Activated T-cell treated with anti-CD3 and anti-CD28 coated beads, Interleukin-2, amount 50 U/mL, for 1 hour (primary cell): ENCODE measurements around the gene RBM33.

ENCODE experiments used
- DNase-seq: peaks from one replicate; pipeline ENCODE4 v3.0.0-alpha.2; 2020

RBM33 gene

DNA sequence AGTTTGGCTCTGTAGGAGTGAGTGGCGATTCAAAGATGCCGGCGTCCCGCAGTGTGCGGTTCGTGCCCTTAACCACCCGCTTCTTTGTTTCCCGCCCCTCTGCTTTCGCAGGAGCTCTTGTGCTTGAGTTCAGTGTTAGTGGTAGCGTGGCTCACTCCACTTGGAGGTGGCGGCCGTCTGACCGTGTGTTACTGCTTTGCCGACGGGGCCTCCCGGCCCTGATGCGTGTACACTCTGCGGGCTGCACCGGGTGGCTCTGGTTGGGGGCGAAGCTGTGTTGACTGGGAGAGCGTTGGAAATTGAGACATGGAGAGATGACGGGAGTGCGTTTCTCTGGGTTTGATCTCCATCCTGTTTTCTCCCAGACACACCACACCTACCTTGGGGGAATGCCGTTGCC lies 136.4 kb downstream of the RBM33 start:
- DNase-seq = no peak

GRCh38 chr7:155781433-155781832 lies 137.0 kb downstream of the RBM33 start:
- DNase-seq = no peak

- no peak for DNase-seq
These were observed 138.0 kb downstream of the RBM33 start for GRCh38 chr7:155782466-155782865.

GRCh38 chr7:155785536-155785935 lies 141.1 kb downstream of the RBM33 start:
- DNase-seq = no peak

GRCh38 chr7:155786491-155786890 lies 142.0 kb downstream of the RBM33 start:
- no peak for DNase-seq

GRCh38 chr7:155787171-155787851 lies 142.8 kb downstream of the RBM33 start:
- no peak for DNase-seq

DNA sequence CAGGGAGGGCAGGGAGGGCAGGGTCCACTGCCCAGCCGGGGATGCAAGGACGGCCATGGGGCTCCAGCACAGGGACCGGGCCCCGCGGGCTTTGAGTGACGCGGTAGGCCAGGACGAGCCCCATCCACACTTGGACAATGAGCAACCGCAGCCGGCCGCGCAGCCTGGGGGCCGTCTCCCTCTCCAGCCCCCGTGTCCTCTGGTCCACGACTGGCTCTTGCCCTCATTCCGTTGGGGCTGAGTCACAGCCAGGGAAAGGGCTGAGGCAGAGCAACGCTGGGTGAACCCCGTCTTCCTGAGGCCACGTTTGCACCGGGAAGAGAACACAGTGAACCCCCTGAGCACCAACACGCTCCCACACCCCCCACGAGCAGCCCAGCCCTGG lies 144.1 kb downstream of the RBM33 start:
- no peak for DNase-seq

DNA sequence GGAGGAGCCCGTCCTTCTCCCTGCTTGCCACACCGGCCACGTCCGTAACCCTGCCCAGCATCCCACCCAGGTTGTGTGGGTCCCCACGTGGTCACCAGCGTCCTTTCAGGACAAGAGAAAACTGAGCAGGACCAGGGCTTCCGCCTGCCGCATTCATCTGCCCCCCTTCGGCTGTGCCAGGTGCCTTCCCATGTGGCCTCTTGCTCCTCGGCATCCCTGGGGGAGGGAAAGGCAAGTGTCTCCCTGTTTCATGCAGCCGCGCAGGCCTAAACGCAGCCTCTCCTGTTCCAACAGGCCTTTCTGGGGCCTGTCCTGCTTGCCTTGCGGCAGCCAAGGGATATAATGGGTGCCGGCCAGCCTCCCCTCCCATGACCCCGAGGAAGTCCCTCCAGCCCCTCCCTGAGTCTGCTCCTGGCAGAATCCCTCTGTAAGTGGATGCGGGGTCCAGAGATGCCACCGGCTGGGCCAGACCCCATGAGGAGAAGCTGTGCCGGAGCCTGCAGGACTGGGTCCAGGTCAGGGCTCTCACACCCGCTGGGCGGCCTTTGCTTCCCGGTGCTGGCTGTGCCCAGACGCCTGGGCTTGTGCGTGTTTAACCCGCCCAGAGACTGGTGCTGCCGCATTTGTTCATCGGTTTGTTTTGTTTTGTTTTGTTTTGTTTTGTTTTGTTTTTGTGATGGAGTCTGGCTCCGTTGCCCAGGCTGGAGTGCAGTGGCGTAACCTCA lies 144.7 kb downstream of the RBM33 start:
- no peak for DNase-seq

DNA sequence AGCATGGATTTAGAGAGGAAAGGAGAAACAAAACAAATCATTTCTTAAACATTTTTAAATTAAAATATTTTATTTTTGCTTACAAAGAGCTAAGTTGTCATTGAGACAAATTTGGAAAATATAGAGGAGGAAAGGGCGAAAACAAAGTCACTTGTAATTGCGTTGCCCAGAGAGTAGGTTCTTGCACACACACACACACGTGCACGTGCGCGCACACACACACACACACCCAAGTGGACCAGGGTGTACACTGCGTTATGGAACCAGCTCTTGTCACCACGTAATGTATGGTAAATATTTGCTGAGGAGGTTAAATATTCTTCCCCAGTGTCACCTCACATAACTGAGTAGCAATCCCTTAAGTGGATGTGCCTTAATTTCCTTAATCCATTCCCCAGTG lies 146.2 kb downstream of the RBM33 start:
- DNase-seq = no peak

- no peak for DNase-seq
These were observed 146.8 kb downstream of the RBM33 start for GRCh38 chr7:155791214-155791737.

DNA sequence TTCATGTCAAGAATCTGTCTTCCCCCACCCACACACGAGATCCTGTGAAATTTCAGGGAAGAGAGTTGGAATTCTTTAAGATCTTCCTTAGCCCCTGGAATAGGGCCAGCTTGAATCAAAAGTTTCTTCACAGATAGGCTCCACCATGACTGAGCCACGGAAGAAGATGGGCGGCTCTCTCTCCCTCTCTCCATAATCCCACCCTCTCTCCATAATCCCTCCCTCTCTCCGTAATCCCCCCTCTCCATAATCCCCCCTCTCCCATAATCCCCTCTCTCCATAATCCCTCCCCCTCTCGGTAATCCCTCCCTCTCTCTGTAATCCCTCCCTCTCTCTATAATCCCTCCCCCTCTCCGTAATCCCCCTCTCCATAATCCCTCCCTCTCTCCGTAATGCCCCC lies 147.4 kb downstream of the RBM33 start:
- no peak for DNase-seq

- no peak for DNase-seq
These were observed 148.0 kb downstream of the RBM33 start for GRCh38 chr7:155792315-155792960.

DNA sequence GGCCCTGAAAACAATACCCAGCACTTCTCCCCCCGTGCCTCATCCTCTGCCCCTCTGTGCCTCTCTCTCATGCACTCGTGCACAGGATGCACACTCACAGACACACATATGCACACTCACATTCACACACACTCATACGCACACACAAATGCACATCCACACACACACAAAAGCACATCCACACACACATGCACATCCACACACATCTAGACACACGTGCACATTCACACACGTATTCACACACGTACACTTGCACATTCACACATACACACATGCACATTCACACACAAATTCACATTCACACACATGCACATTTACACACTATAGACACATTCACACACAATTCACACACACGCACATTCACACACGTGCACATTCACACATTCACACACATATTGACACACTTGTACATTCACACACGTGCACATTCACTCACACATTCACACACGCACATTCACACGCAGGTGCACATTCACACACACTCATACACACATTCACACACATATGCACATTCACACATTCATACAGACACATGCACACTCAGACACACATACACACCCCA lies 148.6 kb downstream of the RBM33 start:
- DNase-seq = no peak

- no peak for DNase-seq
These were observed 149.3 kb downstream of the RBM33 start for GRCh38 chr7:155793720-155794119.

- no peak for DNase-seq
These were observed 149.7 kb downstream of the RBM33 start for GRCh38 chr7:155794196-155794595.

GRCh38 chr7:155795401-155795800 lies 150.9 kb downstream of the RBM33 start:
- no peak for DNase-seq

DNA sequence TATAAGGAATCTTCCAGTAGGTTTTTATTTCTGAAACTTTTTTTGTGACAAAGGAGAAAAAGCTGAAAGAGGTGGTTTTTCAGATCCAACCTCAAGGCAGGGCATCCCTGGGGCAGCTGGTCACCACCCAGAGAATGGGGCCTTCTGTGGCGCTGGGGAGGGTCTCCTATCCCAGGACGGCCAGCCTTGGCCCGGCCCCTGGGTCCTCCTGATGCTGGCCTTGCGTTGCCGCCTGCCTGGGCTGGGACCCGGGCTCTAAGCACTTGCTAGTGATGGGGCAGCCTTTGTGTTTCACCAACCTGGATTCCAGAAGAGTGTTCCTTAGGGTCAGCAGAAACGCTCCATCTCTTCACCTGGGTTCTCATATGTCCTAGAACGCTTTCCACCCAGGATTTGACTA lies 151.5 kb downstream of the RBM33 start:
- no peak for DNase-seq

- peak; percentile 74 for DNase-seq
These were observed 152.2 kb downstream of the RBM33 start for GRCh38 chr7:155796381-155797261.

- no peak for DNase-seq
These were observed 153.1 kb downstream of the RBM33 start for GRCh38 chr7:155797262-155798250.

DNA sequence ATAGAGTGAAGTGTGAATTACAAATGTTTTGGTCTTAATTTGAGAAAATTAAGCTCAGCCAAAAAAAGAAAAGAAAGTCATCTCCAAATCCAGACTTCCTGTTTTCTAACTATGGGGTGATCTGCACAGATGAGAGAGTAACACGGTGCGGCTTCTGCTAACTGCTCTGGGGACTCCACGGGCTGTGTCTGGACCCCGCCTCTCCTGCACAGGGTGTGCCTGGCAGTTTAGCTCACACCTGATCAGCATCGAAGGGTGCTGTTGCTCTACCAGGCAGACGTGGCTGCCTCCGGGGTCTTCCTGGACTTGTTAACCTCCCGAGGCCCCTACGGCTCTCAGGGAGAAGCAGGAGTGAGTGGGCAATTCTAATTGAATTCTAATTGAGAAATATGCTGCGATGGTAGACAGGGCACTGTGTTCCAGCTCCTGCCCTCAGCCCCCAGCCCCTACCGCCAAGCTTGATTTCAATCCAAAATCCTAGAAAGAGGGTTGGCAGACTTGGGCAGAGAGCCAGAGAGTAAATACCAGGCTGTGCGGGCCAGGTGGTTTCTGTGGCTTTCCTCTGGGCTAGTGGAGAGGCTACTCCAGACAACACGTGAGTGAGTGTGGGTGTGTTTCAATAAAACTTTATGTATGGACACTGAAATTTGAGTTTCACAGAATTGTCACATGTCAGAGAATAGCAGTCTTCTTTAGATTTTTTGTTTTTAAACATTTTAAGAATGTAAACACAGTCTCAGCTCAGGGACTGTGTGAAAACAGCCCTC lies 154.4 kb downstream of the RBM33 start:
- DNase-seq = no peak

GRCh38 chr7:155799514-155799913 lies 155.1 kb downstream of the RBM33 start:
- no peak for DNase-seq
